Ectodermal cell (in vitro differentiated cells): ENCODE data around the gene GPR141.

ENCODE experiments used
- H3K27ac ChIP-seq: 2 replicates; pipeline ENCODE4 v1.7.0; 2013; ENCODE audit warnings: mild to moderate bottlenecking, low read depth, low read length; ENCODE audit not compliant: insufficient read depth, poor library complexity, severe bottlenecking
- H3K27me3 ChIP-seq: 2 replicates; pipeline ENCODE4 v1.7.0; 2013; ENCODE audit warnings: mild to moderate bottlenecking, low read length; ENCODE audit not compliant: insufficient read depth, control insufficient read depth, poor library complexity, severe bottlenecking
- H3K36me3 ChIP-seq: one replicate; pipeline ENCODE4 v1.7.0; 2013; ENCODE audit warnings: low read length; ENCODE audit not compliant: control insufficient read depth, insufficient read depth
- H3K4me1 ChIP-seq: one replicate; pipeline ENCODE4 v1.7.0; 2013; ENCODE audit warnings: low read length; ENCODE audit not compliant: control insufficient read depth, insufficient read depth
- H3K4me3 ChIP-seq: 2 replicates; pipeline ENCODE4 v1.7.0; 2013; ENCODE audit warnings: low read depth, low read length, control low read depth; ENCODE audit not compliant: insufficient read depth
- H3K9me3 ChIP-seq: 2 replicates; pipeline ENCODE4 v1.7.0; 2013; ENCODE audit warnings: mild to moderate bottlenecking, low read length, moderate library complexity; ENCODE audit not compliant: control insufficient read depth
- WGBS, 2 experiments: methylation state at CpG; one replicate each; pipeline ENCODE4 v1.1.7; 2013; ENCODE audit warnings: missing lambda C conversion rate in 2 of 2; 5-methylcytosine and 5-hydroxymethylcytosine counted together

The GPR141 gene

GRCh38 chr7:37756797-37757551 is 73.4 kb downstream of the GPR141 start:
- Histone ChIP-seq H3K27me3 (no peaks in the 10 kb centered on the region), H3K4me3 (no peak overlapping the region), H3K36me3 (no peaks in the 10 kb centered on the region), H3K27ac (no peak overlapping the region), H3K9me3 (no peaks in the 10 kb centered on the region), H3K4me1 (peaks cover 11% of the 10 kb centered on the region)
- WGBS, 2 experiments = 93 to 95% methylated on average over 5 of the region's 5 CpGs

GRCh38 chr7:37757563-37757962 is 74.0 kb downstream of the GPR141 start:
- no peaks in the 10 kb centered on the region for H3K36me3 ChIP-seq
- no peaks in the 10 kb centered on the region for H3K9me3 ChIP-seq
- WGBS, 2 experiments = 92 to 93% methylated on average over 3 of the region's 3 CpGs
- H3K27ac ChIP-seq = no peak overlapping the region
- no peak overlapping the region for H3K4me3 ChIP-seq
- H3K27me3 ChIP-seq = no peaks in the 10 kb centered on the region
- peaks cover 11% of the 10 kb centered on the region for H3K4me1 ChIP-seq

GRCh38 chr7:37758501-37759045 is 75.0 kb downstream of the GPR141 start:
- Histone ChIP-seq H3K4me3 (no peak overlapping the region), H3K27me3 (no peaks in the 10 kb centered on the region), H3K4me1 (peaks cover 11% of the 10 kb centered on the region), H3K36me3 (no peaks in the 10 kb centered on the region), H3K27ac (no peak overlapping the region), H3K9me3 (no peaks in the 10 kb centered on the region)
- 92 to 95% methylated on average over 3 of the region's 3 CpGs for WGBS, 2 experiments

GRCh38 chr7:37759526-37759925 is 76.0 kb downstream of the GPR141 start:
- H3K9me3 ChIP-seq = no peaks in the 10 kb centered on the region

GRCh38 chr7:37765421-37765829 is 81.9 kb downstream of the GPR141 start:
- H3K4me1 ChIP-seq = no peaks in the 10 kb centered on the region
- no peak overlapping the region for H3K4me3 ChIP-seq
- H3K27ac ChIP-seq = no peak overlapping the region
- H3K9me3 ChIP-seq = no peaks in the 10 kb centered on the region
- no peaks in the 10 kb centered on the region for H3K36me3 ChIP-seq
- H3K27me3 ChIP-seq = no peaks in the 10 kb centered on the region
- WGBS, 2 experiments = 91 to 98% methylated on average over 3 of the region's 4 CpGs

More at GRCh38 chr7:37759526-37759925, 76.0 kb downstream of the GPR141 start:
- H3K27ac ChIP-seq = no peak overlapping the region
- peaks cover 11% of the 10 kb centered on the region for H3K4me1 ChIP-seq
- no peak overlapping the region for H3K4me3 ChIP-seq
- no peaks in the 10 kb centered on the region for H3K36me3 ChIP-seq
- no peaks in the 10 kb centered on the region for H3K27me3 ChIP-seq
- 79 to 86% methylated on average over 5 of the region's 5 CpGs for WGBS, 2 experiments

- H3K27me3 ChIP-seq = no peaks in the 10 kb centered on the region
- H3K4me1 ChIP-seq = no peaks in the 10 kb centered on the region
- 89 to 92% methylated on average over 6 of the region's 6 CpGs for WGBS, 2 experiments
- no peaks in the 10 kb centered on the region for H3K36me3 ChIP-seq
- no peaks in the 10 kb centered on the region for H3K9me3 ChIP-seq
- H3K4me3 ChIP-seq = no peak overlapping the region
- H3K27ac ChIP-seq = no peak overlapping the region
Measured at GRCh38 chr7:37765872-37766525, 82.4 kb downstream of the GPR141 start.

GRCh38 chr7:37768611-37769010 is 85.0 kb downstream of the GPR141 start:
- no peaks in the 10 kb centered on the region for H3K36me3 ChIP-seq
- WGBS, 2 experiments = 95 to 96% methylated on average over 1 of the region's 1 CpG
- H3K4me3 ChIP-seq = no peak overlapping the region
- no peaks in the 10 kb centered on the region for H3K27me3 ChIP-seq
- no peaks in the 10 kb centered on the region for H3K9me3 ChIP-seq
- H3K4me1 ChIP-seq = no peaks in the 10 kb centered on the region
- H3K27ac ChIP-seq = no peak overlapping the region

GRCh38 chr7:37769291-37769690 is 85.7 kb downstream of the GPR141 start:
- 86% methylated on average over 1 of the region's 1 CpG for WGBS, 2 experiments
- Histone ChIP-seq H3K36me3 (no peaks in the 10 kb centered on the region), H3K4me3 (no peak overlapping the region), H3K9me3 (no peaks in the 10 kb centered on the region), H3K27ac (no peak overlapping the region), H3K27me3 (no peaks in the 10 kb centered on the region), H3K4me1 (no peaks in the 10 kb centered on the region)

- H3K36me3 ChIP-seq = no peaks in the 10 kb centered on the region
- WGBS, 2 experiments = 93% methylated on average over 3 of the region's 3 CpGs
- no peaks in the 10 kb centered on the region for H3K9me3 ChIP-seq
- H3K4me1 ChIP-seq = no peaks in the 10 kb centered on the region
- no peak overlapping the region for H3K4me3 ChIP-seq
- no peak overlapping the region for H3K27ac ChIP-seq
- no peaks in the 10 kb centered on the region for H3K27me3 ChIP-seq
Measured at GRCh38 chr7:37769726-37770125, 86.2 kb downstream of the GPR141 start.

- Histone ChIP-seq H3K27me3 (no peaks in the 10 kb centered on the region), H3K36me3 (no peaks in the 10 kb centered on the region), H3K27ac (no peak overlapping the region), H3K9me3 (no peaks in the 10 kb centered on the region), H3K4me3 (no peak overlapping the region), H3K4me1 (no peaks in the 10 kb centered on the region)
- WGBS, 2 experiments = 95 to 98% methylated on average over 6 of the region's 6 CpGs
Measured at GRCh38 chr7:37770838-37771237, 87.3 kb downstream of the GPR141 start.
